ENCODE data around the gene PAX8.

PAX8 gene

GRCh38 chr2:113218283-113219091 lies 60.2 kb downstream of the PAX8 start:
- Histone ChIP-seq H3K36me3 (ENCODE audit: insufficient read depth, low read length) (no peaks in the 10 kb centered on the region), H3K27me3 (ENCODE audit: insufficient read depth, low read length, poor library complexity) (no peaks in the 10 kb centered on the region), H3K27ac (ENCODE audit: low read length) (no peak overlapping the region), H3K4me3 (ENCODE audit: low read depth in 1 of 2, low read length in 2 of 2) (no peak overlapping the region), H3K9me3 (ENCODE audit: insufficient read depth, low read length, severe bottlenecking) (no peaks in the 10 kb centered on the region), H3K4me1 (ENCODE audit: insufficient read depth, low read length) (no peaks in the 10 kb centered on the region), H4K20me1 (ENCODE audit: insufficient read depth, low read length) (no peaks in the 10 kb centered on the region), H3K79me2 (ENCODE audit: insufficient read depth, low read length) (no peaks in the 10 kb centered on the region), H3K4me2 (ENCODE audit: insufficient read depth, low read length) (no peak overlapping the region), H2AFZ (ENCODE audit: low read depth, low read length) (no peak overlapping the region), H3K9ac (ENCODE audit: low read depth, low read length) (no peak overlapping the region)
- ATAC-seq (ENCODE audit: insufficient read depth, low read depth) (no peak), DNase-seq (no peak)
- no peak for TF ChIP-seq EZH2 (IDR thresholded peaks at IDR 0.05; ENCODE audit: borderline replicate concordance, low read depth, low read length, severe bottlenecking)
- TF ChIP-seq, protein P1, sequence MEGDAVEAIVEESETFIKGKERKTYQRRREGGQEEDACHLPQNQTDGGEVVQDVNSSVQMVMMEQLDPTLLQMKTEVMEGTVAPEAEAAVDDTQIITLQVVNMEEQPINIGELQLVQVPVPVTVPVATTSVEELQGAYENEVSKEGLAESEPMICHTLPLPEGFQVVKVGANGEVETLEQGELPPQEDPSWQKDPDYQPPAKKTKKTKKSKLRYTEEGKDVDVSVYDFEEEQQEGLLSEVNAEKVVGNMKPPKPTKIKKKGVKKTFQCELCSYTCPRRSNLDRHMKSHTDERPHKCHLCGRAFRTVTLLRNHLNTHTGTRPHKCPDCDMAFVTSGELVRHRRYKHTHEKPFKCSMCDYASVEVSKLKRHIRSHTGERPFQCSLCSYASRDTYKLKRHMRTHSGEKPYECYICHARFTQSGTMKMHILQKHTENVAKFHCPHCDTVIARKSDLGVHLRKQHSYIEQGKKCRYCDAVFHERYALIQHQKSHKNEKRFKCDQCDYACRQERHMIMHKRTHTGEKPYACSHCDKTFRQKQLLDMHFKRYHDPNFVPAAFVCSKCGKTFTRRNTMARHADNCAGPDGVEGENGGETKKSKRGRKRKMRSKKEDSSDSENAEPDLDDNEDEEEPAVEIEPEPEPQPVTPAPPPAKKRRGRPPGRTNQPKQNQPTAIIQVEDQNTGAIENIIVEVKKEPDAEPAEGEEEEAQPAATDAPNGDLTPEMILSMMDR (IDR thresholded peaks at IDR 0.05; ENCODE audit: borderline replicate concordance, extremely low read depth, low read length, poor library complexity, severe bottlenecking), result no peak

GRCh38 chr2:113217455-113218282 lies 61.1 kb downstream of the PAX8 start:
- no peak overlapping the region for H3K9ac ChIP-seq (ENCODE audit: low read depth, low read length)
- H4K20me1 ChIP-seq (ENCODE audit: insufficient read depth, low read length), result no peaks in the 10 kb centered on the region
- no peaks in the 10 kb centered on the region for H3K9me3 ChIP-seq (ENCODE audit: insufficient read depth, low read length, severe bottlenecking)
- H3K4me1 ChIP-seq (ENCODE audit: insufficient read depth, low read length), result no peaks in the 10 kb centered on the region
- H3K4me3 ChIP-seq (ENCODE audit: low read depth in 1 of 2, low read length in 2 of 2), result no peak overlapping the region
- no peaks in the 10 kb centered on the region for H3K79me2 ChIP-seq (ENCODE audit: insufficient read depth, low read length)
- no peak for ATAC-seq (ENCODE audit: insufficient read depth, low read depth)
- H3K27me3 ChIP-seq (ENCODE audit: insufficient read depth, low read length, poor library complexity), result no peaks in the 10 kb centered on the region
- no peaks in the 10 kb centered on the region for H3K36me3 ChIP-seq (ENCODE audit: insufficient read depth, low read length)
- no peak overlapping the region for H3K27ac ChIP-seq (ENCODE audit: low read length)
- no peak overlapping the region for H2AFZ ChIP-seq (ENCODE audit: low read depth, low read length)
- DNase-seq, result no peak
- no peak overlapping the region for H3K4me2 ChIP-seq (ENCODE audit: insufficient read depth, low read length)
- TF ChIP-seq, protein P1 (IDR thresholded peaks at IDR 0.05; ENCODE audit: borderline replicate concordance, extremely low read depth, low read length, poor library complexity, severe bottlenecking), result no peak
- TF ChIP-seq EZH2 (IDR thresholded peaks at IDR 0.05; ENCODE audit: borderline replicate concordance, low read depth, low read length, severe bottlenecking), result no peak

- H3K79me2 ChIP-seq (ENCODE audit: insufficient read depth, low read length), result no peaks in the 10 kb centered on the region
- H3K4me3 ChIP-seq (ENCODE audit: low read depth in 1 of 2, low read length in 2 of 2), result no peak overlapping the region
- DNase-seq (no peak), ATAC-seq (ENCODE audit: insufficient read depth, low read depth) (no peak)
- H3K4me1 ChIP-seq (ENCODE audit: insufficient read depth, low read length), result no peaks in the 10 kb centered on the region
- no peak overlapping the region for H3K9ac ChIP-seq (ENCODE audit: low read depth, low read length)
- H2AFZ ChIP-seq (ENCODE audit: low read depth, low read length), result no peak overlapping the region
- no peak overlapping the region for H3K4me2 ChIP-seq (ENCODE audit: insufficient read depth, low read length)
- H3K9me3 ChIP-seq (ENCODE audit: insufficient read depth, low read length, severe bottlenecking), result no peaks in the 10 kb centered on the region
- no peak overlapping the region for H3K27ac ChIP-seq (ENCODE audit: low read length)
- no peaks in the 10 kb centered on the region for H3K36me3 ChIP-seq (ENCODE audit: insufficient read depth, low read length)
- TF ChIP-seq, protein P1 (IDR thresholded peaks at IDR 0.05; ENCODE audit: borderline replicate concordance, extremely low read depth, low read length, poor library complexity, severe bottlenecking), result no peak
- TF ChIP-seq EZH2 (IDR thresholded peaks at IDR 0.05; ENCODE audit: borderline replicate concordance, low read depth, low read length, severe bottlenecking), result no peak
- H4K20me1 ChIP-seq (ENCODE audit: insufficient read depth, low read length), result no peaks in the 10 kb centered on the region
- no peaks in the 10 kb centered on the region for H3K27me3 ChIP-seq (ENCODE audit: insufficient read depth, low read length, poor library complexity)
Observed at GRCh38 chr2:113216891-113217454, 61.7 kb downstream of the PAX8 start.

Data from DND-41 (cell line).